ENCODE data around the gene SIK2.
"Not testable (repeated sequence)": the region's sequence is repeated elsewhere in the genome, so short reads cannot be mapped to it uniquely, and the experiment has no call there.

SIK2 gene

DNA sequence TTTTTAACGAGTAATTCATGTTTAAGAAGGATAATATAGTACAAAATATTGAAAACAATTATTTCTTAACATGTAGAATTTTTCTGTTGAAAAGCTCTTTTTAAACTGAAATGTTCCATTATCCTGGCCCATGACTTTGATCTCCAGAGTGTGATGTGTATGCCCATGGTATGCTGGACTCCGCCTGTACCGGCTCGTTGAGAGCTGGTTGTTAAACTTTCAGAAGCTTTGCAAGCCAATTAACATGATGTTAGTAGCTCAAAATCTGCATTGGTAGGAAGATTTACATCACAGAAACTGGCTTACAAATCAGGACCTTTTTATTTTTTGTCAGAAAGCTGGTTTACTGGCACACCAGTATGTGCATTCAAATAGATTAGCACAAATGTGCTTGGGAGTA, 15.0 kb downstream of the SIK2 start:
- no peak for DNase-seq (ENCODE audit: insufficient read length, low spot score)
- peak; percentile 4 for FAIRE-seq

DNA sequence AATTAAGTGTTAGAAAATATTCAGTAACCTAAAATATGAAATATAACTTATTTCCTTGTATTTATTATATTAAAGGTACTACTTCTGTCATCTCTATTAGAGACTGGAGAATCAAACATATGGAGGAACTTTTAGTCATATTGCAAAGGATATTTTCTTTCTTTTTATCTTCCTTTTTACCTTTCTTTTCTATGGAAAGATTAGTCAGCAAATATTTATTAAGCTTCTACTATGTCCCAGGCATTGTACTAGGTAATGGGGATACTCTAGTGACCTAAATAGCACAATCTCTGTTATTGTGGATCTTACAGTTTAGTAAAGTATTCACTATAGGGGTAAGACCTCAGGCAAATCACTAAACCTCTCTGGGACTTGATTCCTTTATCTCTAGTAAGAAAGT, 18.3 kb downstream of the SIK2 start:
- FAIRE-seq (no peak), DNase-seq (ENCODE audit: insufficient read length, low spot score) (no peak)

DNA sequence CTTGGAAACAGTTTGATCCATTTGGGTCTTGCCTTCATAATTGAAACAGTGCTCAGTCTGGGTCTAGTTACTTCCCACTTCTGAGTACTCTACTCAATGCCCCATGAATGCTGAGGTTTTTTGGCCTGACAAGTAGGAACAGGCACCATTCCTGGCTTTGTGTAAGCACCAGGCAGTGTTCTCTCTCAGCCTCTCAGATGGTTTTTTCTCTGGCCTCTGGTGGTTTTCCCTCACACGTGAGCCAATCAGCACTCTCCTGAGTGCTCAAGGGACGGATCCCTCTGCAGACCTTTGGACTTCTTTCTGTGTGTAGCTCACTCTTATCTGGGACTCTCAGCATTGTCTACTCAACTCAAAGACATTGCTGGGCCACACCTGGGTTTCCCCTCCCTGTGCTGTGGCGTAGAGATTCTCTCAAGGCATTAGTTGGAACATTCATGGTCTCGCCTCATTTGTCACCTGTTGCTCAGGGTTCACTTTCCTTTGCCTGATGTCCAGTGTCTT, 21.3 kb downstream of the SIK2 start:
- no peak for DNase-seq (ENCODE audit: insufficient read length, low spot score)
- FAIRE-seq: peak; percentile 95

DNA sequence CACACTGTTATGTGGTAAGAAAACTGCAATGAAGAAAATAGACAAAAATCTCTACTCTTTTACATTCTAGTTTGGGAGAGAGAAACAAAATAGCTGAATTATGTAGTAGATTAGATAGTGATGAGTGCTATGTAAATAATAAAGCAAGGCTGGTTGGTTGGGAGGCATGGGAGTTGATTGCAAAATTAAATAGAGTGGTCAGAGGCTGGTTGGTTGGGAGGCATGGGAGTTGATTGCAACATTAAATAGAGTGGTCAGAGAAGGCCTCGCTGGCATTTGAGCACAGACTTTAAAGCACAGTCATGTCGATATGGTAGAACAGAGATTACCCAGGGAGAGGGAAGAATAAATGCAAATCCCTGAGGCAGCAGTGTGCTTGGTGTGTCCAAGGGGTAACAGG, 22.4 kb downstream of the SIK2 start:
- peak; percentile 87 for FAIRE-seq
- DNase-seq (ENCODE audit: insufficient read length, low spot score): no peak

DNA sequence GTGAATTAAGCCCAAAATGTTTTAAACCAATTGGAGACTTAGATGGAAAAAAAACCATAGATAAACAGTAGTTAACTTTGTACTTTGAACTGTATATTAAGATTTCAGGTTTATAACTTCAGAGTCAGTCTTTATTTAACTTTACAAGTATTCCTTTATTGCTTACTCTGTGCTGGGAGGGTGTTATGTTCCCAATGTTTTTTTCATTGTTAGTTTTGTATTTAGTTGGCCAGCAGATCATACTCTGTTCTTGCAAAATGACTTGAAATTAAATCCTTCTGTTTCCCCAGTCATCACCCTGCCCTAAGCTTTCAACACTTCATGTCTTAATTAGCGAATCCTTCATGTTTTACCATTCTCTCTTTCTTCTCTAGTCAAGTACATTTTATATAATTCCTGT, 25.3 kb downstream of the SIK2 start:
- DNase-seq (ENCODE audit: insufficient read length, low spot score): no peak

DNA sequence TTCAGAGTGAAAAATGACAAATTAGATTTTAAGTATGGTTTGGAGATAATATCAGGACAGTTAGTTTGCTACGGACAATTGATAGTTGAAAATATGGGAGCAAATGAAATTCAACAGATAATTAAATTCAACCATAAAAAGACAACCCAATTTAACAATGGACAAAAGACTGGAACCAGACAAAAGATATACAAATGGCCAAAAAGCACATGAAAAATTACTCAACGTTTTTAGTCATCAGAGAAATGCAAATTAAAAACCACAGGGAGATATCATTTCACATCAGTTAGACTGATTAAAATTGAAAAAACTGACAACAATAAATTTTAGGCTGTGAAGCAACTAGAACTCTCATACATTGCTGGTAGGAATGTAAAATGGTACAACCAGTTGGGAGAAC, 27.2 kb downstream of the SIK2 start:
- DNase-seq (ENCODE audit: insufficient read length, low spot score): no peak
- no peak for FAIRE-seq

More for the DNA sequence above, 25.3 kb downstream of the SIK2 start:
- FAIRE-seq: peak; percentile 28

DNA sequence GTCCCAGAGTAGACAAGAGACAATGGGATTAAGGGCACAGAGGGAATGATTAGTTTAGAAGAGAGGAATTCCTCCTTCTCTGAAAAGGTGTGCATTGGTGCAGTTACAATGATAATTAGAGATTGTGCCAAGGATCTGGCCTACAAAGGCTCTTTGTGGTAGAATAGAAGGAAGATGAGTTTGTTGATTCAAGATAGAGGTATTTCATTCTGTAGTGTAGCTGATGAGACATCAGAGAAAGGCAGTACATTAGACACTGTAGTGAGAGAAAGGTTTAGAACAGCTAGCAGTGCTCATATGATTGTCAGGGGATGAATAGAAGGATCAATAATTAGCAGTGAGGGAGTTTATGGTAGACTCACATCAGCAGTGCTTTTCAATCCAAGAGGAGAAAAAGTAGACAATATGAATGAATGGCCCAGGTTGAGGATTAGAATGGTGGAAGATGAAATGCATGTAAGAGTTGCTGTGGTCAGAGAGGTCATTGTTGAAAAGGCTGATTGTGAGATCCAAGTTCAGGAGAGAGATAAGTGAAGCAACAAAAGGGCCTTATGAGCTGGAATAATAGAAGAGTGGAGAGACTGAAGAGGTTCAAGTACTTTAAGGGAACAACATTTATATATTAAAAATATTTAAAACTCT, 28.9 kb downstream of the SIK2 start:
- DNase-seq (ENCODE audit: insufficient read length, low spot score): no peak
- FAIRE-seq: peak; percentile 68

DNA sequence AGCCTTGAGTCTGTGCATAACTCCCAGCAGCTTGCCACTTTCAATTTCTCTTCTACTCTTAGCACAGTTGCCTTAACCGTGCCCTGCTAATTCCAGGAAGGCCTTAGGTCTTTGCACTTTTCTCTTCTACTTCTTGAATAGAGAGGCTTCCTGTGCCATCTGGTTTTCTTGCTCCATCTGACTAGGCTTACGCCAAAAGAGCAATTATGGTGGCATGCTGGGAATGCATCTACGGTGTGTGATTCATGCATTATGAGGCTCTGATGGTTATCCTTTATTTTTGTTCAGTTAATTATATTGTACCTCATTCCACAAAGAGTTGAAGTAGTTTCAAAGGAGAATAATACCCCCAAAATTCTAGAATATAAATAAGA, 29.4 kb downstream of the SIK2 start:
- DNase-seq (ENCODE audit: insufficient read length, low spot score) (no peak), FAIRE-seq (peak; percentile 92)

DNA sequence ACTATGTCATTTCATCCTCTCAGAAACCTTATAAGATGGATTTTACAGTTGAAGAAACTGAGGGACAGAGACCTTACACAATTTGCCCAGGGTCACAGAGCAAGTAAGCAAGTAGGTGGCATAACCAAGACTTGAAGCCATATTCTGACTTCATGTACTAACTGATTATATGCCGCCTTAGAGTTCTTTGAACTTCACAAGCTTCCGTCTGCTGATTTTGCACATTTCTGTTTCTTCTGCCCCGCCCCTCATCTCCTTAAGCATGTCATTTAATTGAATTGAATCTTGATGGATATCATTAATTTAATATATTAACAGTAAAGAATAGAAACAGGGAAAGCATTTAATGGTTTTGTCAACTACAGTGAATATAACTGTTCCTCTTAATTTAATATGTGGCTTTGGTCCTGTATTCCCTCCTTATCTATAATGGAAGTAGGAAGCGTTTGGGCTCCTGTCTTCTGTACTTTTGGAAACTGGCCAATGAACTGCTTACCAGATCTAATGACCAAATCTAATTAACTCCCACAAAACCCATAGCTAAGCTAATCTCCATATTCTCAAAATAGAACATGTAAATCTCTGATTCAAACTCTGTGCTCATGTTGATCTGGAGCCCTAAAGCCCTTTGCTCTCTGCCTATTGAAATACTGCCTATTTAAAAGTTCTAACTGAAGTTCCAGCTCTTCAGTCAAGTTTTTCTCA, 30.4 kb downstream of the SIK2 start:
- FAIRE-seq (no peak), DNase-seq (ENCODE audit: insufficient read length, low spot score) (no peak)

DNA sequence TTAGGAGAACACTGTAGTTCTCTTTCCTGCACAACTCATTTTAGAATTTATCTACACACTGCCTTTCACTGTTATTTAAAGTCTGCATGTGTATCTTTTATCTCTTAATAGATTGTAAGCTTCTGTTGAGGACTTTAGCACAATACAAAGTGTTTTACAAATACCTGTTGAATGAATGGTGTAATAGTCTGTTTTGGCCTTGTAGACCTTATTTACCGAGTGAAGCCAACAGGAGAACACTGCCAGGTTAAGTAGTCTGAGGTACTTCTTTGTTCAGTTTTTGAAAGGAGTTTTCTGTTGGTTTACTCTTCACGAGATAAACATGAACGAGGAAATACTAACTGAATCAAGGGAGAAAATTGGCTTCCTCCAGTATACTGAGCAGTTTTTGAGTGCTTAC, 31.0 kb downstream of the SIK2 start:
- no peak for DNase-seq (ENCODE audit: insufficient read length, low spot score)

DNA sequence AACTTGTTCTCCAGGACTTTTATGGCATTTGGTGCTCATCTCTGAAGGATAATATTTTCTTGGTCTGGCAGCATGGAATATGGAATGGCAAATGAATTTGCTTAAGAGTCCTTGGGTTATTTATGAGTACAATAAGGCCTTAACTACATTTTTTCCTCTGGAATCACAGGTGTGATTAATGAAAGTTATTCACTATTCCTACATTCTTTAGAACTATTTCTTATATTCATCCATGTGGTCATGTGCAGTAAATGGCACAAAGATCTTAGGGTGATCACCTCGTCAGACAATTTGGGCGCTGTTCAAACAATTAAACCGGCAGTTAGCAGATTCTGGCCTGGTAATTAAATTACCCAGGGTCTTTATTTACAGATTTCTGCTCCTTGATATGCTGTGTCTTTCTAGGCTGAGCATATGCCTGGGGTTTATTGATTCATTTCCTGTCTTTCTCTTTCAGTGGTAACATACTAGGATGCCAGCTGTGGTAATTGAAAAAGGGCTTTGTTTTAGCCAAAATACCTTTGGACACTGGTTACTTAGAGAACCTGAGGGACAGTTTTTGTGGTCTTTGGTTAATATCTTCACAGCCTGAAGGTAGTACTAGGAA, 31.6 kb downstream of the SIK2 start:
- no peak for FAIRE-seq
- no peak for DNase-seq (ENCODE audit: insufficient read length, low spot score)

More for the DNA sequence above, 31.0 kb downstream of the SIK2 start:
- FAIRE-seq: peak; percentile 89

DNA sequence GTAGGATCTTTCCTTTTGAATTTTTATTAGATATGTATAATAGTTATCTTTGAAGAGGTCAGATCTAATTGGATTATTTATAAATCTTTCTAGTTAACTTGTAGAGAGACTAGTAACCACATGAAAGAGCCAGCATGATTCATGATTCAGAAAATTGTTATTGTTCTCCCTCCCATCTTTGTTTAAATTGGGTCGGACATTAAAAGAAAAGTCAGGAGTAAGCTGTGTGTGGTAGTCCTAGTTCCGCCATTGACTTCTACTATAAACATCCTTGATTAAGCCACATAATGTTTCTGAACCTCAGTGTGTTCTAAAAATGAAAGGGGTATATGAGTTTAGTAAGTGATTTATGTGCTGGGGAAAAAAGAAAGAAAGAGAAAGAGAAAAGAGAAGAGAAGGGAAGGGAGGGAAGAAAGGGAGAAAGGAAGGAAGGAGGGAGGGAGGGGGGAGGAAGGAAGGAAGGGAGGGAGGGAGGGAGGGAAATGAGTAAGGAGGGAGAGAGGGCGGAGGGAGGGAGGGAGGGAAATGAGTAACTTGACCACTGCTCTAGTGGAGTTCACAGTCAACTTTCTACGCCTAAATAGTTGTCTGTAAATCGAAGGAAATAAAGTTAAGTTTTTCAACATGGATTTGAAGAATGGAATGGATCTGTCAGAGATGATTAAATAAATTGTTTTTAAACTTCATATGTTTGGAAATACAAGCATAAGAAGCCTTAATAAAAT, 32.9 kb downstream of the SIK2 start:
- DNase-seq (ENCODE audit: insufficient read length, low spot score) (no peak), FAIRE-seq (peak; percentile 64)

DNA sequence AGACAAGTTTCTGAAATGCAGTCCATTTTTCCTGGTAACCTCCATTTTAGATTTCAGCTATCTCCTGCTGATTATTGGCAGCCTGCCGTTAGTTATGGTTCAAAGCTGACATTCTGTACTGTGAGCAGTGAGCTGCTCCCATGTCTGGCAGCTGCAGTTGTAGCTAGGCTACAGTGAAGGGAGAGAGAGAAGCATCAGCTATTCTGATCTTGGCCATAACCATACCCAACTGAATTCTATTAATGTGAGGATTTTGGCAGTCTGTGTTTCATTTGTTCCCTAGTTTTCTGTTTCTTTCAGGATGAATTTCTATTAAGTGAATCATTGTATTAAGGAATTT, 33.4 kb downstream of the SIK2 start:
- DNase-seq (ENCODE audit: insufficient read length, low spot score): no peak
- peak; percentile 97 for FAIRE-seq

DNA sequence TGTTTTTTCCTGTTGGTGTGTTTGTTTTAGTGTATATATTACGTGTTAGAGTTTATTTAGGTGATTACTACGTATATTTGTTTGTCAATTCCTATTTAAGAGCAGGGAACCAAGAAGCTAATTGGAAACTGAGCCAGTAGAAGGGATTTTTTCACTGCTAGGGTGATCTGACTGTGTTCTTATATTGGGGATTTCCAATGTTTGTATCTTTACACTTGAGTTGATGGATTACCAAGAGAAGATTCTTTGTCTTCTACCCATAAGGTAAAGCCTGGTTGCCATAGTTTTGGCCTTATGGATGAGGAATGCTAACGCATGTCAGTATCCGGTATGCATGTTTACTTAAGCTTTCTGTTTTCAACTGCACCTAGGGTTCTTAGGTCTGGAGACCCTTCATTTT, 35.6 kb downstream of the SIK2 start:
- no peak for DNase-seq (ENCODE audit: insufficient read length, low spot score)
- peak; percentile 88 for FAIRE-seq

DNA sequence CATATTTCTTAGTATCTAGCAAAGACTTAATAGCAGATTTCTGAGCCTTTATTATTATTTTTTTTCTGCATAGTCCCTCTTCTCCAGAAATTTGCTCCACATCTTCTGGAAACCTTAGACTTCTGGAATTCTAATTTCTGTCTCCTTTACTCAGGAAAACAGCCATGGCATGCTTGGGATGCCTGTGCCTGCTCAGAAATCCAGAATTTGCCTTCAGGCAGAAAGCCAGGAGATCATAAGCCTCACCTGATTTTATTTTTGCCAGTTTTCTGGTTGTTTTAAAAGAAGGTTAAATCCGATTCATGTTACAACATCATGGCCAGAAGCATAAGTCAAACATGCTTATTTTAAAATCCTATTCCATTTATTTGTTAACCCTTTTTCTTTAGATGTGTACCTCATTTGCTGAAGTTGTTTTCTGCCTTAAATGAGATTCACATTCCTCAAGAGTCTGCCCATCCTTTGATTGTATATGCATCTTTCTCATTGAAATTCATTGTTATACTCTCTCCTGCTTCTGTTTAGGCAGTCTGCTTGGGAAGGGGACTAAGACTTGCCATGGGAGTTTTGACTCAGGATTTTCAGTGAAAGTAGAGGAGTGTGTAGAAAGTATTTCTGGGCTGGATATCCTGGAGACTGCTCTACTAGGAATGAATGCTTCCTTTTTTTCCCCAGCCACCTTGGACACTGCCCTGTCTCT, 37.1 kb downstream of the SIK2 start:
- DNase-seq (ENCODE audit: insufficient read length, low spot score) (no peak), FAIRE-seq (no peak)

DNA sequence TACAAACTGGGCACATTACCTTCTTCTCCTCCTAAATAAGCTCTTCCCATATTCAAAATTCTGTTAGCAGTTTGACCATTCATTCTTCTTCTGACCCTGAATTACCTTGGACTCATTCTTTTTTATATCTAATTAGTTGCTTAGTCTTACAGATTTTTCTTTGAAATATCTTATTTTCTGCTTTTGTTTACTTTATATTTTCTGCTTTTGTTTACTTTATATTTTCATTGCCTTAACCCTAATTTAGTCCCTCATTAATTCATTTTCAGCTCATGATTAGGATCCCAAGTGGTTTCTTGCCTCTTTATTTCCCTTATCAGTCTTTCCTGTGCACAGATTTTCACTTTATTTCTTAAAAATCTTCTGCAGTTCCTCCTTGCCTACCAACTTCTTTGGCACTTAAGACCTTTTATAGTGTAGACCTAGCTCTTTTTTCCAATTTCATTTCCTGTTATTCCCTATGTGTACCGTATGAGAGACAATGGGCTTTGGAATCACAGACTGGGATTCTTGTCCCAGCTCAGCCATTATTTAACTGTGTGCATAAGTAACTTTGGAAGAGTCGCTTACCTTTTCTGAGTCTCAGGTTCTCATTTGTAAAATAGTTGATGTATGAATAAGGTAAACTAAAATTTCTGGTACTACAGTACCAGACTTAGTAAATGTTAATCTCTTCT, 39.2 kb downstream of the SIK2 start:
- FAIRE-seq (no peak), DNase-seq (ENCODE audit: insufficient read length, low spot score) (no peak)

DNA sequence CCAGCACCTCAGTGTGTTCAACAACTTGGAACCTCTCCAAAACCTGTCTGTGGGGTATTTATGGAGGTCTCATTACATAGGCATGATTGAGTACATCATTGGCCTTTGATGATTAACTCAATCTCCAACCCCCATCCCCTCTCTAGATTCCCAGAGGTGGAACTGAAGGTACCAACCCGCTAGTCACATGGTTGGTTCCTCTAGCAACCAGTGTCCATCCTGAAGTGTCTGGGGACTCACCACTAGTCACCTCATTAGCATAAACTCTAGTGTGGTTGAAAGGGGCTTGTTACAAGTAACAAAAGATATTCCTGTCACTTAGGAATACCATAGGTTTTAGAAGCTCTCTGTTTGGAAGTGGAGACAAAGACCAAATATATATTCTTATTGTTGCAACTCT, 40.3 kb downstream of the SIK2 start:
- FAIRE-seq (peak; percentile 71), DNase-seq (ENCODE audit: insufficient read length, low spot score) (no peak)

DNA sequence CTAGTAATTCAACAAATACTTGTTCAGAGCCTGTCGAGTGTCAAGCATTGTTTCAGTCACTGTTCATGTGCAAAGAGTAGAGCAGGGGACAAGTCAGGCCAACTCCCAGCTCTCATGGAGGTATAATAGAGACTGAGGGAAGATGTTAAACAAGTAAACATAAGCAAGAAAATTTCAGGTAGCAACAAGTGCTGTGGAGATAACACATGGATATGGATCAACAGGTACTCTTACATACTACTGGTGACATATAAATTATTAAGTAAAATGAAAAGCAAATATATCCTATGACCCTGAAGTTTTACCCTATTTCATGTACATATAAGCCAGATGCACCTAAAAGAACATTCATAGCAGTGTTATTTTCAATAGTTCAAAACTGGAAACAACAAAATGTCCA, 42.7 kb downstream of the SIK2 start:
- FAIRE-seq: no peak
- DNase-seq (ENCODE audit: insufficient read length, low spot score): no peak

DNA sequence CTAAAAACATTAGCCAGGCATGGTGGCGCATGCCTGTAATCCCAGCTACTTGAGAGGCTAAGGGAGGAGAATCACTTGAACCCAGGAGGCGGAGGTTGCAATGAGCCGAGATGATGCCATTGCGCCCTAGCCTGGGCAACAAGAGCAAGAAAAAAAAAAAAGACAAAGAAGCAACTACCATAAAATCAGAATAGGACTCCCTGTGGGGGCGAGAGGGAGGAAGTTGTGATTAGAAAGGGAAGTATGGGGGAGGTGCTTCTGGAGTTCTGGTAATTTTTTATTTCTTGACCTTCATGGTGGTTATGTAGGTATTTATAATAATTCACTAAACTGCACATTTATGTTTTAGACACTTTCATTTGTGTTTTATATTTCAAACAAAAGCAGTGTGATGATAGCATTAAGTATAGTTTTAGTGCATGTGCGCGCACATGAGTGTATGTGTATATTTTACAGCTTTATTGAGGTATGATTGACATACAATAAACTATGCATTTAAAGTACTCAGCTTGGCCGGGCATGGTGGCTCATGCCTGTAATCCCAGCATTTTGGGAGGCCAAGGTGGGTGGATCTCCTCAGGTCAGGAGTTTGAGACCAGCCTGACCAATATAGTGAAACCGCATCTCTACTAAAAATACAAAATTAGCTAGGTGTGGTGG, 43.5 kb downstream of the SIK2 start:
- FAIRE-seq: peak; percentile 54
- DNase-seq (ENCODE audit: insufficient read length, low spot score): no peak

DNA sequence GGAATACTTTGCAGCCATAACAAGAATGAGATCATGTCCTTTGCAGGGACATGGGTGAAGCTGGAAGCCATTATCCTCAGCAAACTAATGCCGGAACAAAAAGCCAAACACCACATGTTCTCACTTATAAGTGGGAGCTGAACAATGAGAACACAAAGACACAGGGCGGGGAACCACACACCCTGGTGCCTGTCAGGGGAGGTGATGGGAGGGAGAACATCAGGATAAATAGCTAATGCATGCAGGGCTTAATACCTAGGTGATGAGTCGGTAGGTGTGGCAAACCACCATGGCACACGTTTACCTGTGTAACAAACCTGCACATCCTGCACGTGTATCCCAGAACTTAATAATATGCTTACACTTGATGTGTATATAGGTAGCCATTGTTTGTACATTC, 49.1 kb downstream of the SIK2 start:
- FAIRE-seq: peak; percentile 90
- DNase-seq (ENCODE audit: insufficient read length, low spot score): not testable (repeated sequence)
